SIG-M5 (cell line): Measurements from ENCODE around the gene SCOC.

Experiments used
- DNase-seq: peaks from one replicate; lab custom pipeline; 2025; lab: John Stamatoyannopoulos, UW

SCOC gene

GRCh38 chr4:140373328-140374129 is at the start of gene SCOC:
Gene SCOC, plus strand, starts transcription at chr4:140373646. Its CDS starts 5,525 bp downstream, at chr4:140379171.
- peak; percentile 86 for DNase-seq

GRCh38 chr4:140326395-140326993 is 47.0 kb upstream of the SCOC start:
- DNase-seq, result no peak

GRCh38 chr4:140330311-140330900 is 43.0 kb upstream of the SCOC start:
- no peak for DNase-seq

DNA sequence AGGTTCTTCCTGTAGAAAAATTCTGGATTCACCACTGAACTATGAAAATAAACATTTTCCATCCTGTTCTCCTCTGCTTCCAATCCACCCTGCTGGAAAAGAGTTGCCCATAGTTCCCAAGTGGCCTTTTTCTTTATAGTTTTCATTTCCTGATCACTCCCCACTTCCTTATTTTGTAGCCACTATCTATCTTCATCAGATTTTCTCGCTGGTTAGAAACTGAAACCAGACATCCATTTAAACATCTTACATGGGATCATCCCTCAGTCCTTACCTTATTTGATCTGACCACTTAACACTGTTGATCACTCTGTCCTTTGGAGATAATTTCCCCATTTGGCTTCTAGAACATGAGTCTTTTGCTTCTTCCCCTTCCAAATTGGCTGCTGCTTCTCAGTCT is 42.2 kb upstream of the SCOC start:
- DNase-seq, result no peak

DNA sequence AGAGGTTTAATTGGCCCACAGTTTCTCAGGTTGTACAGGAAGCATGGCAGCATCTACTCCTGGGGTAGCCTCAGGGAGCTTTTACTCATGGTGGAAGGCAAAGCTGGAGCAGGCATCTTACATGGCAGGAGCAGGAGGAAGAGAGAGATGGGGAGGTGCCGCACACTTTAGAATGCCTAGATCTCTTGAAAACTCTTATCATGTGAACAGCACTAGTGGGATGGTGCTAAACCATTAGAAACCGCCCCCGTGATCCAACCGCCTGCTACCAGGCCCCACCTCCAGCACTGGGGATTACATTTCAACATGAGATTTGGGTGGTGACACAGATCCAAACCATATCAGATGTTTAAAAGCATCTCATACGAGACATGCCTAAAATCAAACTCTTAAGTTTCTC is 41.6 kb upstream of the SCOC start:
- DNase-seq, result no peak

DNA sequence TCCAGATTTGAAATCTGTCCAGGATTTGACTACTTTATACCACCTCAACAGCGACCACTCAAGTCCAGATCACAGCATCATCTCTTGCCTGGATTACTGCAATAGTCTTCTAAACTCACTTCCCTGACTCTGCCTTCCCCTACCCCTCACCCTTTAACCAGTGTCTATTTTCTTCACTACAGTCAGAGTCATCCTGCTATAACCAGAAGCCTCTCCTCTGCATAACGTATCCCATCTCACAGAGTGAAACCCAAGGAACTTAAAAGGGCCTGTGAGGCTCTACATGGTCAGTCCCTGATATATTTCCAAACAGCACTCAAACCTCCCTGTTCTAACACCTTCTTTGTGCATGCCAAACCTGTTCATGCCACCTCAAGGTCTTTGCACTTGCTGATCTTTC is 40.7 kb upstream of the SCOC start:
- DNase-seq, result no peak

GRCh38 chr4:140333523-140333922 is 39.9 kb upstream of the SCOC start:
- no peak for DNase-seq

- DNase-seq, result no peak
These were observed 38.4 kb upstream of the SCOC start for GRCh38 chr4:140335076-140335475.

DNA sequence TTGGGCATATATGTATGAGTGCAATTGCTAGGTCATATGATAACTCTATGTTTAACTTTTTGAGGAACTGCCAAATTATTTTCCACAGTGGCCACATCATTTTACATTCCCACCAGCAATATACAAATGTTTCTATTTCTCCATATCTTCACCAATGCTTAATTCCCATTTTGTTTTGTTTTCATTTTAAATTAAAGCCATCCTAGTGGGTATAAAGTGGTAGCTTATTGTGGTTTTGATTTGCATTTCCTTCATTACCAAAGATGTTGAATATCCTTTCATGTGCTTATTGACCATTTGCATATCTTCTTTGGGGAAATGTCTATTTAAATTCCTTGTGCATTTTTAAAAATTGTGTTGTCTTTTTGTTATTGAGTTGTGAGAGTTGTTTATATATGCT is 36.7 kb upstream of the SCOC start:
- DNase-seq, result no peak

GRCh38 chr4:140342620-140343019 is 30.8 kb upstream of the SCOC start:
- DNase-seq, result no peak

- no peak for DNase-seq
These were observed 30.1 kb upstream of the SCOC start for GRCh38 chr4:140343303-140343702.

DNA sequence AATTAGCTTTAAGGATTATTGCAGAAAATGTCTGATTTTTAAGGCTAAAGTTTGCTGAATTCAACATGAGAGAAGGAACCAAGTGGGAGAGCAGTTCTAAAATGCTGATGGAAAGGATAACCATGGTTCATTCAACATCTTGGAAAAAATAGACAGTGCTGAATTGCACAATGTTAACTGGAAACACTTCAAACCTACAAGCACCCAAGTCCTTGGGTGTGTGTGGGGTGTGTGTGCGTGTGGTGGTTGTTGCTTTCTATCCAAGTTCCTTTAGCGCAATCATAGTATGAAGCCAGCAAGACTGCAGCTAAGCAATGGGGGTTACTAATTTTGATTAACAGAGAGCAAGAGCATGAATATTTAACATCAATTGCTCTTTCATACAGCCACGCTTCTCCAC is 29.3 kb upstream of the SCOC start:
- no peak for DNase-seq

GRCh38 chr4:140344621-140345020 is 28.8 kb upstream of the SCOC start:
- DNase-seq, result no peak

- DNase-seq, result no peak
These were observed 27.3 kb upstream of the SCOC start for GRCh38 chr4:140346136-140346535.

- DNase-seq, result no peak
These were observed 23.6 kb upstream of the SCOC start for GRCh38 chr4:140349816-140350215.

GRCh38 chr4:140351093-140352075 is 22.1 kb upstream of the SCOC start:
- no peak for DNase-seq

- no peak for DNase-seq
These were observed 19.7 kb upstream of the SCOC start for GRCh38 chr4:140353786-140354185.

DNA sequence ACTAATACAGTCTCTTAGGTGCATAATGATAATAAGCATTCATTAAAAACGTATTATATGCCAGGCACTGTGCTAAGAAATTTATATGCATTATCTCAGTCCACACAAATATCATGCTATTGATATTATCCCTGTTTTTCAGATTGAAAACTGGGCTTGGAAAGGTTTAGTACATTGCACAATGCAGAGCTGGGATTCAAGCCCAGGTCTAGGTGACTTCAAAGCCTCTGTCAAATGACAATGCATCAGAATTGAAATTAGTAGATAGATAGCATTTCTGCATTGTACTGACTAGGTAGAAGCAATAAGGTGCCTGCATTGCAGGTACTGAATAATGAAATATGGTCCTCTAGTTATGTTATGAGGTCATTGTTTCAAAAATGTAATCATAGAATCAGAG is 18.2 kb upstream of the SCOC start:
- DNase-seq, result no peak

DNA sequence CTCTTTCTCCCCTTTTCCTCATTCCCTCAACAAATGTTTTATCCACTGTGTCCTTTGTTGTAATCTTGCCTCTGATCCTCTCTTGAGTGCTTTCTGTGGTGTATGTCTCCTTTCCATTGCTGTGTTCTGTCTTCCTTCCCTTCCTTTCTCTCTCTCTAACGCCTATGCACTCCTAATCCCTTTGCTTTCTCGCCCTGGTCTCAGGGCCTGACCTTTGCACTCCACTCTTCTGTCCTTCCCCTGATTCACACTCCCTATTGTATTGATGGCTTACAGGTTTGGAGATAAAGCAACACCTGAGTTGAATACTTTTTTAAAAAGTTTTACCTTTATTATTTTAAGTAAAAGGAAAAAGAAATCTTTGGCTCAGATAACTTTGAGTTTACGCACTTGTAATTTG is 15.6 kb upstream of the SCOC start:
- DNase-seq, result no peak

DNA sequence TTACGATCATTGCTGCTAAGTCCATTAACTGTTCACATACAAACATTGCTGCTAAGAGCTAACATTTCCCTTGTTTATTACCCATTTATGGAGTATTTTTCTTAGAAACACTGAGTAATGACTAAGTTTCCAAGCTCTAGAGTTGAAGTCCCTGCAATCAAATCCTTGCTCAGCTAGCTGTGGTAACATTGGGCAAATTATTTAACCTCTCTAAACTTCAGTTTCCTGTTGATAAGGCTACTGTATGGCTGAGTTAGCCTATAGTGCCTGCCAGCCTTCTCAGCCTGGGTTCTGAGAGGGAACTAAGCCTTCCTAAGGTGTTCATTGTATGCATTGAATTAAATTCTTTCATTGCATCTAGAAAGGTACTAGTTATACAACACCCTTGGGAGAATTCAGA is 15.2 kb upstream of the SCOC start:
- no peak for DNase-seq

- DNase-seq, result no peak
These were observed 13.7 kb upstream of the SCOC start for GRCh38 chr4:140359562-140360427.
